Keratinocyte (primary cell): ENCODE results near the gene UGP2. TPM values are rescaled to one million over a fixed set of nuclear protein-coding genes. Genes with fewer than 3 reads are reported as not detected.

Source experiments
- DNase-seq: peaks from one replicate; pipeline ENCODE4 v3.0.0-alpha.2; 2011; ENCODE audit warnings: low read depth, missing footprints, low spot score
- FAIRE-seq: peaks from 2 replicates; lab custom pipeline; 2011; peaks lifted over from hg19 to GRCh38; lab: Jason Lieb, UNC
- H2AFZ ChIP-seq: 2 replicates; pipeline ENCODE4 v1.6.0; 2012; ENCODE audit warnings: low read length, control low read depth, inconsistent platforms; ENCODE audit not compliant: control insufficient read depth
- H3K27ac ChIP-seq: 2 replicates; pipeline ENCODE4 v1.5.1; 2011; ENCODE audit warnings: low read length; ENCODE audit not compliant: control insufficient read depth, insufficient read depth
- H3K27me3 ChIP-seq: 3 replicates; pipeline ENCODE4 v1.6.0; 2011; ENCODE audit warnings: low read length; ENCODE audit not compliant: control insufficient read depth, insufficient read depth; ENCODE audit errors: extremely low read depth
- H3K36me3 ChIP-seq, 2 experiments: 2 replicates in 1 of 2; 3 replicates in 1 of 2; pipeline ENCODE4 v1.5.1; 2011; ENCODE audit warnings: low read length in 2 of 2, mild to moderate bottlenecking in 1 of 2; ENCODE audit not compliant: control insufficient read depth in 2 of 2, insufficient read depth in 2 of 2; ENCODE audit errors: extremely low read depth in 1 of 2
- H3K4me1 ChIP-seq: 3 replicates; pipeline ENCODE4 v1.5.1; 2011; ENCODE audit warnings: low read length; ENCODE audit not compliant: control insufficient read depth, insufficient read depth; ENCODE audit errors: extremely low read depth
- H3K4me2 ChIP-seq: 3 replicates; pipeline ENCODE4 v1.6.0; 2011; ENCODE audit warnings: low read depth, low read length; ENCODE audit not compliant: control insufficient read depth, insufficient read depth; ENCODE audit errors: extremely low read depth
- H3K4me3 ChIP-seq, 3 experiments: fragments of 200-600 bp in 1 of 3; sonication (generic) in 1 of 3; 2 replicates in 2 of 3; 3 replicates in 1 of 3; pipeline ENCODE4 v1.5.1; 2011 to 2016; ENCODE audit warnings: low read length in 3 of 3, mild to moderate bottlenecking in 3 of 3, control low read depth in 2 of 3, inconsistent platforms in 1 of 3, low read depth in 1 of 3, mixed read lengths in 1 of 3, mixed run types in 1 of 3, moderate library complexity in 1 of 3; ENCODE audit not compliant: control insufficient read depth in 2 of 3, insufficient read depth in 2 of 3; ENCODE audit errors: extremely low read depth in 1 of 3
- H3K79me2 ChIP-seq: 2 replicates; pipeline ENCODE4 v1.6.0; 2012; ENCODE audit warnings: low read length; ENCODE audit not compliant: control insufficient read depth, insufficient read depth
- H3K9ac ChIP-seq: 3 replicates; pipeline ENCODE4 v1.6.0; 2011; ENCODE audit warnings: low read length; ENCODE audit not compliant: control insufficient read depth, insufficient read depth; ENCODE audit errors: extremely low read depth
- H3K9me1 ChIP-seq: 3 replicates; pipeline ENCODE4 v1.6.0; 2011; ENCODE audit warnings: low read length; ENCODE audit not compliant: control insufficient read depth, insufficient read depth; ENCODE audit errors: extremely low read depth
- H3K9me3 ChIP-seq: 2 replicates; pipeline ENCODE4 v1.5.1; 2012; ENCODE audit warnings: low read depth, low read length; ENCODE audit not compliant: control insufficient read depth
- H4K20me1 ChIP-seq: 3 replicates; pipeline ENCODE4 v1.6.0; 2011; ENCODE audit warnings: low read length; ENCODE audit not compliant: control insufficient read depth, insufficient read depth; ENCODE audit errors: extremely low read depth
- EZH2 ChIP-seq: IDR thresholded peaks from one replicate; pipeline ENCODE4 v1.6.1; 2012; ENCODE audit warnings: inconsistent platforms, mild to moderate bottlenecking, low read length, moderate library complexity
- dilution Hi-C: fragments of 300-500 bp; cut with MboI; formaldehyde crosslinking; loops from one replicate; pipeline ENCODE4 v1.7.0; 2020; ENCODE audit warnings: low sequenced_read_pairs; ENCODE audit not compliant: extremely low pct_ligation_motif_present
- polyA plus RNA-seq, 5 experiments: library from polyadenylated mRNA; depleted of rRNA in 3 of 5; stranded (reverse) in 3 of 5; stranded (forward) in 1 of 5; unstranded in 1 of 5; fragments of >200 nt; gene quantifications; 1 replicate in 1 of 5; 2 replicates in 3 of 5; 3 replicates in 1 of 5; pipeline versions ENCODE4 v1.2.1 to v1.2.3, GENCODE V29; 2011 to 2012; ENCODE audit warnings: missing spikeins in 2 of 5, low read depth in 1 of 5, low replicate concordance in 1 of 5
- TF ChIP-seq, protein P1 (sequence below), 3 experiments: IDR thresholded peaks in 1 of 3; conservative IDR thresholded peaks in 1 of 3; optimal IDR thresholded peaks in 1 of 3; 2 replicates in 2 of 3; 3 replicates in 1 of 3; pipeline versions ENCODE3 to v1.5.1; 2011; ENCODE audit warnings: low read length in 3 of 3, mild to moderate bottlenecking in 3 of 3, moderate library complexity in 2 of 3, control low read depth in 1 of 3, inconsistent platforms in 1 of 3; ENCODE audit not compliant: insufficient read depth in 2 of 3; ENCODE audit errors: extremely low read depth in 1 of 3

UGP2 gene
- polyA plus RNA-seq, 1 donor (not counting 4 experiments of a cell fraction or from before 2014, with no cell fraction given), result 260 TPM

DNA sequence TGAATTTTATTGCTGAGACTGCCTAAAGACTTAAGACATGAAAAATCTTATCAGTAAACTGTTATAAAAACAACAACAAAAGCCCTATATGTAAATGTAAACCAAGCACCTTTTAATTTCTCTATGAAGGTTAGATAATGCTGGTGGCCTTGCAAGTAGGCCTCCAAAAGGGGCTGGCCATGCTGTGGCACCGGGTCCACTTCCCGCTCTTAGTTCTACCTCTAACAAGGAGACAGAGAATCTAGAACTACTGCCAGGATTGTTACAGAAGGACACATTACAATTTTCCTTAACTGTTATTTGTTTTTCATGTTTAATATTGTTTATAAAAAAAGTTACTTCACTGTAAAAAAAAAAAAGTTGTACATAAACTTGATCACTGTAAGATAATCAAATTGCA is 49.0 kb downstream of the UGP2 start:
- Histone ChIP-seq H3K9me1 (no peaks in the 10 kb centered on the region), H3K9ac (no peak overlapping the region), H3K4me2 (no peak overlapping the region), H2AFZ (no peak overlapping the region), H3K27ac (no peak overlapping the region), H3K4me3 (no peak overlapping the region), H3K79me2 (no peaks in the 10 kb centered on the region), H3K27me3 (no peaks in the 10 kb centered on the region), H3K36me3 (peaks cover 17 to 20% of the 10 kb centered on the region in 2 experiments), H3K4me1 (no peaks in the 10 kb centered on the region), H3K9me3 (no peaks in the 10 kb centered on the region), H4K20me1 (no peaks in the 10 kb centered on the region)
- FAIRE-seq (no peak), DNase-seq (no peak)
- dilution Hi-C loops, result no loop called here
- TF ChIP-seq EZH2, result no peak
- TF ChIP-seq, protein P1, sequence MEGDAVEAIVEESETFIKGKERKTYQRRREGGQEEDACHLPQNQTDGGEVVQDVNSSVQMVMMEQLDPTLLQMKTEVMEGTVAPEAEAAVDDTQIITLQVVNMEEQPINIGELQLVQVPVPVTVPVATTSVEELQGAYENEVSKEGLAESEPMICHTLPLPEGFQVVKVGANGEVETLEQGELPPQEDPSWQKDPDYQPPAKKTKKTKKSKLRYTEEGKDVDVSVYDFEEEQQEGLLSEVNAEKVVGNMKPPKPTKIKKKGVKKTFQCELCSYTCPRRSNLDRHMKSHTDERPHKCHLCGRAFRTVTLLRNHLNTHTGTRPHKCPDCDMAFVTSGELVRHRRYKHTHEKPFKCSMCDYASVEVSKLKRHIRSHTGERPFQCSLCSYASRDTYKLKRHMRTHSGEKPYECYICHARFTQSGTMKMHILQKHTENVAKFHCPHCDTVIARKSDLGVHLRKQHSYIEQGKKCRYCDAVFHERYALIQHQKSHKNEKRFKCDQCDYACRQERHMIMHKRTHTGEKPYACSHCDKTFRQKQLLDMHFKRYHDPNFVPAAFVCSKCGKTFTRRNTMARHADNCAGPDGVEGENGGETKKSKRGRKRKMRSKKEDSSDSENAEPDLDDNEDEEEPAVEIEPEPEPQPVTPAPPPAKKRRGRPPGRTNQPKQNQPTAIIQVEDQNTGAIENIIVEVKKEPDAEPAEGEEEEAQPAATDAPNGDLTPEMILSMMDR (optimal IDR thresholded peaks at IDR 0.05 in 1 of 3, IDR thresholded peaks at IDR 0.05 in 1 of 3, conservative IDR thresholded peaks at IDR 0.05 in 1 of 3; ENCODE audit: extremely low read depth in 1 of 3, insufficient read depth in 2 of 3, low read length in 3 of 3), result no peak

DNA sequence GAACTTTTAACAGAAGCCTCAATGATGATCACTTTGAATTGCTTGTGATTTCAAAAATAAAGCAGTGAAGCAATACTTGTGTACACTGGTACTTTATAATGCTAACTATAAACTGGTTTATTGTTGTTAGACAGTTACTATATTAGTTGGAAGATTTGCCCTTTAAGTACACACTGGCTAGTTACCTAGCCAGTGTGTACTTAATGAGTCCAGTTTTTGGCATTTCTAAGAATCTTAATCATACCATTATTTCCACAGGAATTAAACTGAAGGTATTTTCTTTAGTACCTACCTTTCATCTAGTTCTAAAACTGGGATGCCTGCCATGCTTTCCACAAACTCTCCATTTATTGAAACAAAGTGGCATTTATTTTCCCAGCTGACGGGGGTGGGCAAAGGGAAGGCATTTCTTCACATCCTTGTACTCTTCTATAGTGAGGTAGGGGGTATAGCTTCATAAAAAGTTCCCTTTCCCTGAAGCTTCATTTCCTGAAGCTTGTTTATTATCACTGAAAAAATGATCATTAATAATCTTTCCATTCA is 49.9 kb downstream of the UGP2 start:
- no peak overlapping the region for H3K4me2 ChIP-seq
- no peak overlapping the region for H3K4me3 ChIP-seq
- no peaks in the 10 kb centered on the region for H3K4me1 ChIP-seq
- H3K9ac ChIP-seq, result no peak overlapping the region
- peaks cover 13 to 15% of the 10 kb centered on the region in 2 experiments for H3K36me3 ChIP-seq
- TF ChIP-seq EZH2, result no peak
- TF ChIP-seq, protein P1 (optimal IDR thresholded peaks at IDR 0.05 in 1 of 3, IDR thresholded peaks at IDR 0.05 in 1 of 3, conservative IDR thresholded peaks at IDR 0.05 in 1 of 3; ENCODE audit: extremely low read depth in 1 of 3, insufficient read depth in 2 of 3, low read length in 3 of 3), result no peak
- H3K79me2 ChIP-seq, result no peaks in the 10 kb centered on the region
- H3K27ac ChIP-seq, result no peak overlapping the region
- H3K9me1 ChIP-seq, result no peaks in the 10 kb centered on the region
- H3K27me3 ChIP-seq, result no peaks in the 10 kb centered on the region
- DNase-seq (no peak), FAIRE-seq (no peak)
- H2AFZ ChIP-seq, result no peak overlapping the region
- H3K9me3 ChIP-seq, result no peaks in the 10 kb centered on the region
- dilution Hi-C loops, result no loop called here
- H4K20me1 ChIP-seq, result no peaks in the 10 kb centered on the region
